Activated T-cell treated with anti-CD3 and anti-CD28 coated beads, Interleukin-2, amount 50 U/mL, for 72 hours (primary cell): ENCODE data around the gene KLF7. TPM values are rescaled to one million over a fixed set of nuclear protein-coding genes. Genes with fewer than 3 reads are reported as not detected.

Experiments
- ATAC-seq, 2 donors: fragments of 150-1000 bp; cut with Tn5 transposase; replicated peaks in 1 of 2; 2 replicates each; pipeline ENCODE4 v1.10.0; 2021; ENCODE audit warnings: moderate library complexity in 2 of 2, mild to moderate bottlenecking in 1 of 2
- DNase-seq, 2 donors: peaks; one replicate each; pipeline ENCODE4 v3.0.0; 2021 to 2022; ENCODE audit warnings: mixed read lengths in 1 of 2
- H3K27ac Mint-ChIP-seq: one replicate; pipeline ENCODE4 v1.8.0; 2022; ENCODE audit warnings: mild to moderate bottlenecking, moderate library complexity, mixed read lengths
- H3K27me3 Mint-ChIP-seq: one replicate; pipeline ENCODE4 v1.8.0; 2022; ENCODE audit warnings: low read depth, mixed read lengths
- H3K36me3 Mint-ChIP-seq, 2 donors: one replicate each; pipeline ENCODE4 v1.8.0; 2022; ENCODE audit warnings: mixed read lengths in 2 of 2, mild to moderate bottlenecking in 1 of 2; ENCODE audit not compliant: insufficient read depth in 2 of 2
- H3K4me1 Mint-ChIP-seq: one replicate; pipeline ENCODE4 v1.8.0; 2022; ENCODE audit warnings: low read depth, mixed read lengths
- H3K4me3 Mint-ChIP-seq, 2 donors: one replicate each; pipeline ENCODE4 v1.8.0; 2022; ENCODE audit warnings: mild to moderate bottlenecking in 2 of 2, mixed read lengths in 2 of 2, moderate library complexity in 2 of 2
- H3K9me3 Mint-ChIP-seq, 2 donors: one replicate each; pipeline ENCODE4 v1.8.0; 2022; ENCODE audit warnings: mixed read lengths in 2 of 2
- total RNA-seq, 2 donors: library from RNA; stranded (reverse); gene quantifications; one replicate each; pipeline ENCODE4 v1.2.3, GENCODE V29; 2022

The KLF7 gene
- total RNA-seq, 2 donors from 2014 or later: 31.2 to 43.4 TPM

- no peaks in the 10 kb centered on the region for H3K27me3 Mint-ChIP-seq
- H3K36me3 Mint-ChIP-seq: peaks cover 3 to 9% of the 10 kb centered on the region in 2 donors
- peak; percentile 17 to 23 for DNase-seq
- peak overlapping the region; percentile 38 to 58 for H3K4me3 Mint-ChIP-seq
- H3K27ac Mint-ChIP-seq: no peak overlapping the region
- peaks cover 23% of the 10 kb centered on the region for H3K4me1 Mint-ChIP-seq
- H3K9me3 Mint-ChIP-seq: peaks cover 4 to 5% of the 10 kb centered on the region in 2 donors
- peak; percentile 95 to 96 for ATAC-seq
These were observed 19.0 kb upstream of the KLF7 start for GRCh38 chr2:207184768-207185167.

DNA sequence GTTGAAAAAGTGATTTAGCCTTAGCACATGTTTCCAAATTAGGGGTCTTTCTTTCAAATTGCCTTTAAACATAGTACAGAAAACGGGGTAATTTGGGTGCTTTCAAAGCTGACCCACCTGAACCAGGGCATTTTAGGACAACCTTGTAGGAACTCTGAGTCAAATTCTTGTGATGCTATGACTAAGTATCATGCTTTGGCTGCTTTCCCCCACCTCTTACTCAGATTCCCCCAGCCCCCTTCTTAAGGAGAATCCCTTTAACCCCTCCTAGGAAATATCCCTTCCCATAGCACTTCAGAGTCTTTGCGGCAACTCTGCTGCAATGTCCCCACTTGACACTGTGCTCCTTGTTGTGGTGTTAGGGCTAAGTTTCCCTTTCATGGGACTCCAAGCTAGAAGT, 18.6 kb upstream of the KLF7 start:
- Mint-ChIP-seq H3K36me3 (peaks cover 3 to 9% of the 10 kb centered on the region in 2 donors), H3K9me3 (peaks cover 4 to 5% of the 10 kb centered on the region in 2 donors), H3K27ac (no peak overlapping the region), H3K27me3 (no peaks in the 10 kb centered on the region), H3K4me1 (peaks cover 23% of the 10 kb centered on the region), H3K4me3 (peak overlapping the region; percentile 38 to 58)
- ATAC-seq (peak; percentile 71 to 85), DNase-seq (peak; percentile 7)

DNA sequence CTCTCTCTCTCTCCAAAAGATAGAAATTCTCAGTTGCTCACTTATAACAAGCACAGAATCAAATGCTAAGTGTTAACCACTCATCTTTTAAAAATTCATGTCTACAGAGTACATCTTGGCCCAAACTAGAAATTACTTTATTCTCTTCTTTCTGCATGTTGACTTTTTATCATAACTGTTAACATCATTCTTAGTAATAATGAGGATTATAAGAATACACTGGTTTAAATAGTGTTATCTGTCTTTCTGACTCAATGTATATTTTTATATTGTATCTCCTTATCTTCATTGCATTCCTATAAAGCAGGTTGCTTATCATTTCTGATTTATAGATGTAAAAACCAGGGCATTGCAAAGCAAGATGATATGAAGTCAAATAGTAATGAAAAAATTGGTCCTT, 17.8 kb upstream of the KLF7 start:
- ATAC-seq (no peak), DNase-seq (no peak)
- Mint-ChIP-seq H3K27ac (peak overlapping the region; percentile 25), H3K4me3 (no peak overlapping the region), H3K9me3 (peaks cover 4 to 5% of the 10 kb centered on the region in 2 donors), H3K27me3 (no peaks in the 10 kb centered on the region), H3K36me3 (peaks cover 3 to 9% of the 10 kb centered on the region in 2 donors), H3K4me1 (peaks cover 23% of the 10 kb centered on the region)

DNA sequence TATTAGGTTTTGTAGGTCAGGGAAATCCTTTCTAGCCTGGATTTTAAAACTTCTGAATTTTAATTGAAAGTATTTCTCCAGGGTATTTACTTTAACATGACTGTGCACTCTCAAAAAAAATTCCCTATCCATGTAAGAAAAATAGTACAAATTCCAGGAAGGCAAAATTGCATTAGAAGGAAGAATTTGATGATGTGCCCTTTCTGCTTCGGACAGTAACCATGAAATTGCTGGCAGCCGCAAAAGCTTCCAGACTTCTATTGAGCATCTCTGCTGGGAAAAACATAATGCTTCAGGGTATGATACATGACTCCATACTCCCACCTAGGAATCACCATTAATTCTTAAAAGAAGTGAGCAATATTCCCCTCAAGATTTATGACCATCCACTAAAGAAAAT, 17.2 kb upstream of the KLF7 start:
- peaks cover 3 to 9% of the 10 kb centered on the region in 2 donors for H3K36me3 Mint-ChIP-seq
- H3K4me1 Mint-ChIP-seq: peaks cover 23% of the 10 kb centered on the region
- H3K27ac Mint-ChIP-seq: no peak overlapping the region
- H3K4me3 Mint-ChIP-seq: no peak overlapping the region
- no peak for ATAC-seq
- H3K27me3 Mint-ChIP-seq: no peaks in the 10 kb centered on the region
- peaks cover 4 to 5% of the 10 kb centered on the region in 2 donors for H3K9me3 Mint-ChIP-seq
- no peak for DNase-seq

DNA sequence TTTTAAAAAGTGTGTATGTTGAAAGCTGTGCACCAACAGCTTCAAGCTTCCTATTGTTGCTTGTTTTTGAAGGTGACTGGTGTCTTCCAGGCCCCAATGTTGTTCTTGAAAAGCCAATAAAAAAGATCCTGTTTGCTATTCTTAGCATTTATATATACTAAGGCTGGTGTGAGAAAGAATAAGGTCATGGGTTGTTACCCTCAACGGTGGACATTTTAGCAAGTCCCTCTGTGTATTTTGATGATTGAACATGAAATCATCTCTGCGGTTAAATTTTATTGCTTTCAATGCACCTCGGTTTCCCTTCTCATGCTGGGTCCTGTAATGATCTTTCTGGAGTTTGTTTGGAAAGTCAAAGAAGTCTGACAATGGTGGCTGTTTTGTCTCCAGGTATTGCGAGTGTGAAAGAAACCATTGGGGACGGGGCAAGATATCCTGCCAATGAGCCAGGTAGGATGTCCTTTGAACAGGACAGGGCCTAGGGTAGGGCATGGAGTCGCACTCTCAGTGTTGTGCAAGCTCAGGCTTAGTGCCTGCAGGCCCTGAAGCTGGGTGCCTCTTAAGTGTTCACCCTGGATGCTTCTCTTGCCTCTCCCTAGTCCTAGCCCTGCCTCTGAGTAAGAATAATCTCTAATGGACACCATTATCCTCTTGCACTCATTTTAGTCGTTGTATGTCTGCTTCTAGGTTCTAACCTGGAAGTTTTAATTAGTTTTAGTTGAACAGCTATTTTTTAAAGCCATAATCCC, 16.0 kb upstream of the KLF7 start:
- H3K4me1 Mint-ChIP-seq: peaks cover 25% of the 10 kb centered on the region

DNA sequence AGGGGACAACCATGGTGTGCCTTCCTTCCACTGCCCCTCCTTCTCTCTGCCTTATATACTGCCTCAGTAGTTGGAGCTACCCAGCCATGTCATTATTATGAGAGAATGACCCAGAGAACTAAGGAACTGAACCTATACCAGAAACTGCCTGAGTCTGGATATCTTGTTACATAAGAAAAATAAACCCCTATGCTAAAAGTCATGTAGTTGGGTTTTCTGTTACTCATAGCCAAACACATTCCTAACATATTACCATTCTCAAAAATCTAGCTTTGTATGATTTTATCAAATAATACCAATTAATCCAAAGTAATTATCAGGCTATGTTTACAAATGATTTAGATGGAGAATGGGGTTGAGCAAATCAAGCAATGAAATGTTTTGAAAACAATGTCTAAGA, 15.0 kb upstream of the KLF7 start:
- H3K36me3 Mint-ChIP-seq: no peaks in the 10 kb centered on the region
- no peak overlapping the region for H3K4me3 Mint-ChIP-seq
- no peaks in the 10 kb centered on the region for H3K9me3 Mint-ChIP-seq

More for the DNA sequence above, 16.0 kb upstream of the KLF7 start:
- DNase-seq (no peak), ATAC-seq (no peak)
- H3K27ac Mint-ChIP-seq: no peak overlapping the region
- H3K36me3 Mint-ChIP-seq: peaks cover 0 to 2% of the 10 kb centered on the region in 2 donors
- H3K4me3 Mint-ChIP-seq: no peak overlapping the region
- H3K27me3 Mint-ChIP-seq: no peaks in the 10 kb centered on the region
- no peaks in the 10 kb centered on the region for H3K9me3 Mint-ChIP-seq

GRCh38 chr2:207176247-207176646, 10.5 kb upstream of the KLF7 start:
- H3K9me3 Mint-ChIP-seq: no peaks in the 10 kb centered on the region

More for the DNA sequence above, 15.0 kb upstream of the KLF7 start:
- Mint-ChIP-seq H3K27me3 (no peaks in the 10 kb centered on the region), H3K27ac (no peak overlapping the region), H3K4me1 (peaks cover 33% of the 10 kb centered on the region)
- DNase-seq: no peak
- no peak for ATAC-seq

GRCh38 chr2:207173641-207174040, 7.9 kb upstream of the KLF7 start:
- ATAC-seq: no peak
- no peaks in the 10 kb centered on the region for H3K9me3 Mint-ChIP-seq
- H3K27ac Mint-ChIP-seq: no peak overlapping the region
- no peaks in the 10 kb centered on the region for H3K27me3 Mint-ChIP-seq
- no peak for DNase-seq
- H3K4me1 Mint-ChIP-seq: peaks cover 21% of the 10 kb centered on the region
- H3K4me3 Mint-ChIP-seq: no peak overlapping the region
- peaks cover 0 to 2% of the 10 kb centered on the region in 2 donors for H3K36me3 Mint-ChIP-seq

More at GRCh38 chr2:207176247-207176646, 10.5 kb upstream of the KLF7 start:
- Mint-ChIP-seq H3K36me3 (peaks cover 0 to 2% of the 10 kb centered on the region in 2 donors), H3K4me1 (peaks cover 21% of the 10 kb centered on the region), H3K27ac (no peak overlapping the region), H3K27me3 (no peaks in the 10 kb centered on the region), H3K4me3 (no peak overlapping the region)
- ATAC-seq (no peak), DNase-seq (no peak)

DNA sequence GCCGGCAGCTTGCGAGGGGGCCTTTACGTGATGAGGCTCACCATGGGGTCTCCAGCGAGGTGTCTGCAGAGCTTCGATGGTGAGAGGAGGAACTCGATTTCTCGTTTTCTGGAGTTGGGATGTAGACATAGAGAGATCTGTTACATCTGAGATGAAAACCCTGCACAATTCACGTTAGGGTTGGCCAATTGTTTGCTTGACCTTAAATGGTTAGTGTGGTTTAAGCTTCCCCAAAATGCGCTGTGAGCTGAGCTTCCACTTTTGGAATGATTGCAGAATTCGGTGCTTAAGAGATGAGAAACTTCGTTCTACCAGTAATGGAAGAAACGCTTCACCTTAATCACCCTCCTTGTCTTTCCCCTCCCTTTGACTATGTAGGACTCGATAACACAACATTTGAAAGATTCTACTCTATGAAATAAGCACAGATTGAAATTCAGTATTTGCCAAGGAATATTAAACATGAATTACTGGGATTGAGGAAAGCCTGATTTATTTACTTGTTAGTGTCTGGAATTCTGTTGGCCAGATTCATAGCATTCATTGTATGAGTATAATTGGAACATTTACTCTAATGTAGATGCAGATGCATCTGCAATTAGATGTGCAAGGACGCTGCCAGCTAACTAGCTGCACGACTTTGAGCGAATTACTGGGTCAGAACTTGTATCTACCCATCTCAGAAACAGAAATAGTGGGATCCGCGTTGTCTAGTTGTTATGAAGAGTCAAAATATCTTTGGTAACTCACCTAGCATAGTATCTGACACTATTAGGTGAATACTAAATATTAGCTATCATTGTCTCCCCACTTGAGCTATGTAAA, 1.6 kb upstream of the KLF7 start:
- H3K9me3 Mint-ChIP-seq: no peaks in the 10 kb centered on the region
- H3K36me3 Mint-ChIP-seq: peaks cover 2 to 10% of the 10 kb centered on the region in 2 donors
- DNase-seq (peak in 1 of 2 donors; percentile 23), ATAC-seq (peak in 1 of 2 donors; percentile 0)
- no peaks in the 10 kb centered on the region for H3K27me3 Mint-ChIP-seq
- H3K4me3 Mint-ChIP-seq: peak overlapping the region; percentile 90 to 95
- peaks cover 43% of the 10 kb centered on the region for H3K4me1 Mint-ChIP-seq
- peak overlapping the region; percentile 75 for H3K27ac Mint-ChIP-seq

DNA sequence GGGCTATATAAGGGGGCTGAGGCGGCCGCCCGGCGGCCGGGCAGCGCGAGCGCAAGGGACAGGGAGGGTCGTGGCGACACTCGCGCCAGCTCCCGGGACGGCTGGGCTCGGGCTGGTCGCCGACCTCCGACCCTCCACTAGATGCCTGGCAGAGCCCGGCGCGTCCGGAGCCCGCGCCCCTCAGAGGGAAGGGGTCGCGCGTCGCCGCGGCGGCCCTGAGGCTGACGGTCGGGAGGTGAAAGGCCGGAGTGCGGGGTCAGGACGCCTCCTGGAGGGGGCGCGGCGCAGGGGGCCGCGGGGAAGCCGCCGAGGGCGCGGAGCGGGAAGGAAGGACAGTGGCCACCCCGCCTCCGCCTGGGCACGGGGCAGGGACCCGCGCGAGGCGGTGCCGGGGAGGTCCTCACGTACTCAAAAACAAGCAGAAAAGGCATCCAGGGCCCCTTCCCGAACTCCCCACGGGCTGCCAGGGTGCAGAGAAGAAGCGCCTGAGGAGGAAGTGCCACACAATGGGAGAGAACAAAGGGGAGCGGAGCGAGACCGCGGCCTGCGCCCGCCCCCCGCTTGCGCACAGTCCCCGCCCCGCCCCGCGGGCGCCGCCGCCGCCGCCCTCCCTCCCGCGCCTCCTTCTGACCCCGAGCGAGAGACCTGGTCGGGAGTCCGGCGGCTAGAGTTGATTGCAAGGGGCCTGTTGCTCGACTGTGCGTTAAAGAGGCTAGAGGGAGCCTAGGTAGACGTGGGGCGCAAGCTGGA, 776 bp upstream of the KLF7 start:
- H3K27me3 Mint-ChIP-seq: no peaks in the 10 kb centered on the region
- no peaks in the 10 kb centered on the region for H3K9me3 Mint-ChIP-seq
- ATAC-seq (peak; percentile 55 to 60), DNase-seq (peak; percentile 67 to 72)
- peaks cover 2 to 10% of the 10 kb centered on the region in 2 donors for H3K36me3 Mint-ChIP-seq
- peak overlapping the region; percentile 93 for H3K27ac Mint-ChIP-seq
- peak overlapping the region; percentile 90 to 95 for H3K4me3 Mint-ChIP-seq
- peaks cover 51% of the 10 kb centered on the region for H3K4me1 Mint-ChIP-seq

- H3K27me3 Mint-ChIP-seq: no peaks in the 10 kb centered on the region
- H3K36me3 Mint-ChIP-seq: peaks cover 2 to 10% of the 10 kb centered on the region in 2 donors
These were observed 246 bp upstream of the KLF7 start for GRCh38 chr2:207166039-207166348.

DNA sequence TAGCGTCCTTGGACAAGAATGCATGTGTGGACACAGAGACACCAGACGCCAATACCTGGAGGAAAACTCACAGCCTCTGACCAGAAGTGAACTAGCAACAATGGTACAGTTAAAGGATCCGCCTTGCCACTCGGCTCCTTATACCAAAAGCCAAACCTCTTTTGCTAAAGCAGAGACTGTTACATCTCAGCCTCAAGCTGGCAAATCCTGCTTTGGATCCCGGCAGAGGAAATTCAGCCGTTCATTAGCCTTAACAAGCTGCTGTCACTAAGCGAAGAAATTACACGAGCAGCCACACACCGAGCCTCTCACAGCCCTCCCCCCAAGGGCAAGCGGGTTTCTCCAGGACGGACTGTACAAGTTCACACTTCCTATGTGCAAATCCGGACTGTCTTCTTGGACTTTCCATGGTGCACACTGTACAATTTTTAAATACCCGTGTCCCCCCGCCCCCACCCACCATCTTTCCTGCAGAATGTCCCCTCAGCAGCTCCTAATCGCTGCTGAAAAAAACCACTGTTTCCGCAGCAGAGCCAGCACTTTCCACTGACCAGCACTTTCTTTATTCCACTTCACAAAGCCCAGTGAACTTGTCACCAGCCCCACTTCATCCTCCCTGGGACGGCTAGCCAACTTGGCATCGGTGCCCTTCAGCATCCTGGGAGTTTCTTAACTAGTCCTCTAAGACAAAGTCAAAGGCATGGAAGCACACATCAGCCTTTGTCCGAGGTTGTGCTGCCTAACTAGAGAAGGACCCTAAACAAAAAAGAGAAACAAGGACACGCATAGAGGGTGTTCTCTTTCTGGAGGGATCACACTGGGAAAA, 1.5 kb downstream of the KLF7 start:
- ATAC-seq: no peak
- H3K27me3 Mint-ChIP-seq: no peaks in the 10 kb centered on the region
- H3K4me1 Mint-ChIP-seq: peaks cover 65% of the 10 kb centered on the region
- DNase-seq: peak in 1 of 2 donors; percentile 16
- peaks cover 2 to 10% of the 10 kb centered on the region in 2 donors for H3K36me3 Mint-ChIP-seq
- no peaks in the 10 kb centered on the region for H3K9me3 Mint-ChIP-seq
- H3K27ac Mint-ChIP-seq: peak overlapping the region; percentile 75
- H3K4me3 Mint-ChIP-seq: peak overlapping the region; percentile 90 to 95

More at GRCh38 chr2:207166039-207166348, 246 bp upstream of the KLF7 start:
- DNase-seq: peak; percentile 97
- Mint-ChIP-seq H3K4me3 (peak overlapping the region; percentile 90 to 95), H3K4me1 (peaks cover 56% of the 10 kb centered on the region), H3K27ac (peak overlapping the region; percentile 93), H3K9me3 (no peaks in the 10 kb centered on the region)
- ATAC-seq: peak; percentile 92 to 94
